ENCODE measurements around the gene MSANTD2. TPM values are rescaled to one million over a fixed set of nuclear protein-coding genes. Genes with fewer than 3 reads are reported as not detected.

Gene MSANTD2
- total RNA-seq, 1 donor from 2014 or later = 13.3 TPM

GRCh38 chr11:124807201-124807600 is 7.0 kb upstream of the MSANTD2 start:
- ATAC-seq (no peak), DNase-seq (no peak)
- no peak for TF ChIP-seq CTCF (IDR thresholded peaks at IDR 0.05)
- H3K4me1 ChIP-seq = no peaks in the 10 kb centered on the region
- intact Hi-C loops (cut with DNase I) = no loop called here
- no peaks in the 10 kb centered on the region for H3K9me3 ChIP-seq
- no peak overlapping the region for H3K4me3 ChIP-seq
- H3K27me3 ChIP-seq = no peaks in the 10 kb centered on the region
- no peaks in the 10 kb centered on the region for H3K36me3 ChIP-seq
- H3K27ac ChIP-seq = no peak overlapping the region

GRCh38 chr11:124804884-124805283 is 4.7 kb upstream of the MSANTD2 start:
- H3K4me1 ChIP-seq = peaks cover 10% of the 10 kb centered on the region
- intact Hi-C loops (cut with DNase I) = no loop called here

GRCh38 chr11:124801636-124802312 is 1.6 kb upstream of the MSANTD2 start:
- no peak overlapping the region for H3K4me3 ChIP-seq
- DNase-seq = no peak

More at GRCh38 chr11:124804884-124805283, 4.7 kb upstream of the MSANTD2 start:
- H3K9me3 ChIP-seq = no peaks in the 10 kb centered on the region
- no peak for ATAC-seq
- H3K4me3 ChIP-seq = no peak overlapping the region
- H3K36me3 ChIP-seq = no peaks in the 10 kb centered on the region
- H3K27ac ChIP-seq = no peak overlapping the region
- TF ChIP-seq CTCF (IDR thresholded peaks at IDR 0.05) = no peak
- no peak for DNase-seq
- H3K27me3 ChIP-seq = no peaks in the 10 kb centered on the region

GRCh38 chr11:124801014-124801413 is 808 bp upstream of the MSANTD2 start:
- Histone ChIP-seq H3K4me3 (peak overlapping the region; percentile 93), H3K4me1 (peaks cover 26% of the 10 kb centered on the region), H3K27me3 (no peaks in the 10 kb centered on the region), H3K9me3 (no peaks in the 10 kb centered on the region), H3K36me3 (no peaks in the 10 kb centered on the region), H3K27ac (peak overlapping the region; percentile 100)
- TF ChIP-seq CTCF (IDR thresholded peaks at IDR 0.05) = no peak
- ATAC-seq (no peak), DNase-seq (no peak)
- intact Hi-C loops (cut with DNase I) = no loop called here

More at GRCh38 chr11:124801636-124802312, 1.6 kb upstream of the MSANTD2 start:
- TF ChIP-seq CTCF (IDR thresholded peaks at IDR 0.05) = no peak
- peak overlapping the region; percentile 100 for H3K27ac ChIP-seq
- ATAC-seq = no peak
- H3K4me1 ChIP-seq = peaks cover 22% of the 10 kb centered on the region
- no peaks in the 10 kb centered on the region for H3K36me3 ChIP-seq
- H3K9me3 ChIP-seq = no peaks in the 10 kb centered on the region
- intact Hi-C loops (cut with DNase I) = no loop called here
- H3K27me3 ChIP-seq = no peaks in the 10 kb centered on the region

- Histone ChIP-seq H3K27ac (peak overlapping the region; percentile 100), H3K4me3 (peak overlapping the region; percentile 93), H3K4me1 (peaks cover 28% of the 10 kb centered on the region), H3K27me3 (no peaks in the 10 kb centered on the region), H3K36me3 (no peaks in the 10 kb centered on the region), H3K9me3 (no peaks in the 10 kb centered on the region)
- TF ChIP-seq CTCF (IDR thresholded peaks at IDR 0.05) = no peak
- ATAC-seq (peak; percentile 52), DNase-seq (peak; percentile 76)
- intact Hi-C loops (cut with DNase I) = no loop called here
Observed at GRCh38 chr11:124799348-124800225, 619 bp downstream of the MSANTD2 start.
